GM21447 (cell line): ENCODE measurements around the gene DEFB119.
"Not testable (repeated sequence)": the region's sequence is repeated elsewhere in the genome, so short reads cannot be mapped to it uniquely, and the experiment has no call there.

Experiments used
- ATAC-seq: cut with Tn5 transposase; IDR thresholded peaks from one replicate; pipeline ENCODE4 v1.9.1; 2021; ENCODE audit not compliant: unreplicated experiment

DEFB119 gene

GRCh38 chr20:31390490-31390889 lies at the start of gene DEFB119:
Gene DEFB119, minus strand, starts transcription at chr20:31390590. Its CDS starts 107 bp downstream, at chr20:31390483.
- no peak for ATAC-seq

- ATAC-seq = no peak
These were observed 40.3 kb upstream of the DEFB119 start for GRCh38 chr20:31430568-31431115.

GRCh38 chr20:31427576-31427975 lies 37.2 kb upstream of the DEFB119 start:
- not testable (repeated sequence) for ATAC-seq

- ATAC-seq = not testable (repeated sequence)
These were observed 36.6 kb upstream of the DEFB119 start for GRCh38 chr20:31426891-31427551.

- ATAC-seq = no peak
These were observed 35.4 kb upstream of the DEFB119 start for GRCh38 chr20:31425797-31426196.

- ATAC-seq = no peak
These were observed 27.9 kb upstream of the DEFB119 start for GRCh38 chr20:31418307-31418706.

GRCh38 chr20:31415653-31416052 lies 25.3 kb upstream of the DEFB119 start:
- no peak for ATAC-seq

GRCh38 chr20:31414381-31414780 lies 24.0 kb upstream of the DEFB119 start:
- ATAC-seq = no peak

- ATAC-seq = no peak
These were observed 19.6 kb upstream of the DEFB119 start for GRCh38 chr20:31410011-31410410.

- no peak for ATAC-seq
These were observed 15.7 kb upstream of the DEFB119 start, which contains the start of gene DEFB121 for GRCh38 chr20:31406115-31406514. Gene DEFB121, minus strand, starts transcription at chr20:31406215. Its CDS starts 63 bp downstream, at chr20:31406152.

GRCh38 chr20:31403886-31404285 lies 13.5 kb upstream of the DEFB119 start:
- ATAC-seq = no peak

- ATAC-seq = no peak
These were observed 4.5 kb upstream of the DEFB119 start for GRCh38 chr20:31394900-31395299.

GRCh38 chr20:31392836-31393235 lies 2.4 kb upstream of the DEFB119 start:
- ATAC-seq = no peak

GRCh38 chr20:31374346-31374745 lies 16.0 kb downstream of the DEFB119 start:
- no peak for ATAC-seq

- ATAC-seq = no peak
These were observed 22.1 kb downstream of the DEFB119 start, which contains the start of gene DEFB118 for GRCh38 chr20:31368301-31368700. Gene DEFB118, plus strand, starts transcription at chr20:31368601. Its CDS starts 50 bp downstream, at chr20:31368651.

- ATAC-seq = not testable (repeated sequence)
These were observed 26.1 kb downstream of the DEFB119 start for GRCh38 chr20:31364272-31364671.

- no peak for ATAC-seq
These were observed 27.1 kb downstream of the DEFB119 start for GRCh38 chr20:31363295-31363694.

- ATAC-seq = no peak
These were observed 34.4 kb downstream of the DEFB119 start for GRCh38 chr20:31355981-31356380.

- ATAC-seq = no peak
These were observed 48.9 kb downstream of the DEFB119 start for GRCh38 chr20:31341470-31341869.

GRCh38 chr20:31330893-31331292 lies 59.5 kb downstream of the DEFB119 start:
- ATAC-seq = no peak
